Measurements from ENCODE around the gene BLTP3A. TPM values are rescaled to one million over a fixed set of nuclear protein-coding genes. Genes with fewer than 3 reads are reported as not detected.

BLTP3A gene
- total and polyA plus RNA-seq, 2 of the 13 experiments (the other 11 are each of a cell fraction or from before 2014, with no cell fraction given) = 22.1 to 24.0 TPM

DNA sequence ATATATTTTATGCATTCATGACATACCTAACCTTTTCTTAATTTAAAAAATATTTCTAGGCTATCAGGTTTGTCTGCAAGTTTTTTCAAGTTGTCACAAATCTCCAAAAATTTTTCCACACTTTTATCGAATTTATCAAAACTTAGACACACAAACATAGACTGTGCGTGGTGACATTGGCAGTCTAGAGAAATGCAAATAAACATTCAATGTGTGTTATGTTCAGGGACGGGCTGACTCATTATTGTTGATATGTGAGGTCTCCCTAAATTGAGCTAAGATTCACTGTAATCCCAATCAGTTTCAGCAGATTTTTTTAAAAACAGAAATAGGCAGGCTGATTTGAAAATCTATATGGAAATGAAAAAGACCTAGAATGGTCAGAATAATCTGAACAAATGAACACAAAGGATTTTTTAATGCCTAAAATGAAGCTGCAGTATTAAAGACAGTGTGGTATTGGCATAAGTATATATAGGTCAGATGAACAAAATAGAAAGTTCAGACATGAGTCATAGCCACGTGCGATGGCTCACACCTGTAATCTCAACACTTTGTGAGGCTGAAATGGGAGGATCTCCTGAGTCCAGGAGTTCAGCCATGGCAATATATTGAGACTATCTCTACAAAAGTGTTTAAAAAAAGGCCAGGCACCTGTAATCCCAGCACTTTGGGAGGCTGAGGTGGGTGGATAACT lies 19.2 kb downstream of the BLTP3A start (continued):
- TF ChIP-seq KLF12 (CRISPR knock-in tag; IDR thresholded peaks at IDR 0.05; ENCODE audit: borderline replicate concordance) = no peak
- TF ChIP-seq, protein P1, sequence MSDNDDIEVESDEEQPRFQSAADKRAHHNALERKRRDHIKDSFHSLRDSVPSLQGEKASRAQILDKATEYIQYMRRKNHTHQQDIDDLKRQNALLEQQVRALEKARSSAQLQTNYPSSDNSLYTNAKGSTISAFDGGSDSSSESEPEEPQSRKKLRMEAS (IDR thresholded peaks at IDR 0.05) = 0 out of 2 replicates have a peak, but pooled peaks have one; percentile 21
- peak; percentile 91 for TF ChIP-seq BHLHE40 (IDR thresholded peaks at IDR 0.05; ENCODE audit: low read length)
- peak; percentile 87 for TF ChIP-seq FOSL2 (CRISPR knock-in tag; IDR thresholded peaks at IDR 0.05)
- TF ChIP-seq, protein P2, sequence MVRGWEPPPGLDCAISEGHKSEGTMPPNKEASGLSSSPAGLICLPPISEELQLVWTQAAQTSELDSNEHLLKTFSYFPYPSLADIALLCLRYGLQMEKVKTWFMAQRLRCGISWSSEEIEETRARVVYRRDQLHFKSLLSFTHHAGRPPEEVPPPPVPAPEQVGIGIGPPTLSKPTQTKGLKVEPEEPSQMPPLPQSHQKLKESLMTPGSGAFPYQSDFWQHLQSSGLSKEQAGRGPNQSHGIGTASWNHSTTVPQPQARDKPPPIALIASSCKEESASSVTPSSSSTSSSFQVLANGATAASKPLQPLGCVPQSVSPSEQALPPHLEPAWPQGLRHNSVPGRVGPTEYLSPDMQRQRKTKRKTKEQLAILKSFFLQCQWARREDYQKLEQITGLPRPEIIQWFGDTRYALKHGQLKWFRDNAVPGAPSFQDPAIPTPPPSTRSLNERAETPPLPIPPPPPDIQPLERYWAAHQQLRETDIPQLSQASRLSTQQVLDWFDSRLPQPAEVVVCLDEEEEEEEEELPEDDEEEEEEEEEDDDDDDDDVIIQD (CRISPR knock-in tag; IDR thresholded peaks at IDR 0.05; ENCODE audit: low read depth) = 0 out of 2 replicates have a peak, but pooled peaks have one; percentile 21
- TF ChIP-seq TBX3 (IDR thresholded peaks at IDR 0.05; ENCODE audit: borderline replicate concordance) = peak; percentile 44; the same call in 1 of the 2 replicates

DNA sequence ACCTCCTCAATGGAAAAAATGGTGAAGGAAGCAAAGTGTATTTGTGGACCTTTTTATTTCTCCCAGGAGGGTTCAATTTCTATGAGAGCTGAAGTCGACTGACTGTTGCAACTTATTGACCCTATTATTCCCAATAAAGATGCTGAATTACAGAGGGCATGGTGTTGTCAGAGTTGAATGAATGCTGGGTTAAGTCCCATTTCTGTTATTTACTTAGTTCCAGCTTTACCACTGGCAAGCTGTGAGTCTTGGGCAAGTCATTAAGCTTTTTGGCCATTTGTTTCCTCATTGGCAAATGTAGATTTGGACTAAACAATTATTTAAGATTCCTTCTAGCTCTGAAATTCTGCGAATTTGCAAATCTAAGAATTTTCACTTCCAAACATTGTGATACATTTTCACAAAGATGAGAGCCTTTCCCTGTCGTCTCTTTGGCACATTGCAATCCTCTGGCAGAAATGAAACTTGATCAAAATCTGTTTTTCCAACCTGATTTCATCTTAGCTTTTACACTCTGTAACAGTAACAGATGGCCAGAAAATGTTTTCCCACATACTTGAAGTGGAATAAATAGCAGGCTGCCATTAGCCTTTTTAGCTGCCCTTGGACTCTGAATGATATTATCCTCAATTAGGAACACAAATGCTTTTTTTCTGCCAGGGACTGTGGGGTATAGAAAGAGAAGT lies 21.3 kb downstream of the BLTP3A start:
- DNase-seq (ENCODE audit: low spot score) = no peak
- ChIA-PET CTCF (ENCODE audit: low intra/inter-chr PET ratio, low total read pairs) (no interaction called here), POLR2A (interaction anchor here (1.5 kb wide), 1 partner anchor 22 kb away, joined by 3 read pairs; no protein-coding TSS in a partner anchor)
- in situ Hi-C loops (cut with HindIII; ENCODE audit: extremely low pct_ligation_motif_present, low pct_unique_long_range_greater_than_20kb) = no loop called here
- intact Hi-C loops (cut with micrococcal nuclease; ENCODE audit: unreplicated experiment) = no loop called here
- 94% methylated on average over 3 of the region's 3 CpGs for WGBS (ENCODE audit: low lambda C conversion rate)
- no peak for FAIRE-seq
- no TSS peak for BruUV-seq (replicated peaks)
- no peak overlapping the region for H3K27ac ChIP-seq (ENCODE audit: extremely low read length, insufficient read depth, low read length)
- no peak overlapping the region for H2AFZ ChIP-seq (ENCODE audit: low read length)
- H3K36me3 ChIP-seq (replicated peaks in 1 of 2; ENCODE audit: control insufficient read depth in 1 of 2, insufficient read depth in 2 of 2, low read length in 2 of 2) = peaks cover 4% of the 10 kb centered on the region in 2 experiments; a peak in 3 of 5 replicates
- no peaks in the 10 kb centered on the region for H3K27me3 ChIP-seq (ENCODE audit: control insufficient read depth in 1 of 2, insufficient read depth in 2 of 2, low read length in 2 of 2)
- no peak overlapping the region for H3K4me3 ChIP-seq (replicated peaks in 1 of 3; ENCODE audit: insufficient read depth in 1 of 3, low read depth in 2 of 3, low read length in 3 of 3)
- no peaks in the 10 kb centered on the region for H3K9me3 ChIP-seq (ENCODE audit: low read length)
- ATAC-seq = no peak
- peaks cover 38% of the 10 kb centered on the region for H3K4me1 ChIP-seq (ENCODE audit: insufficient read depth, low read length)
- no peak overlapping the region for H3K4me2 ChIP-seq (ENCODE audit: low read depth, low read length)
- TF ChIP-seq, protein P3, sequence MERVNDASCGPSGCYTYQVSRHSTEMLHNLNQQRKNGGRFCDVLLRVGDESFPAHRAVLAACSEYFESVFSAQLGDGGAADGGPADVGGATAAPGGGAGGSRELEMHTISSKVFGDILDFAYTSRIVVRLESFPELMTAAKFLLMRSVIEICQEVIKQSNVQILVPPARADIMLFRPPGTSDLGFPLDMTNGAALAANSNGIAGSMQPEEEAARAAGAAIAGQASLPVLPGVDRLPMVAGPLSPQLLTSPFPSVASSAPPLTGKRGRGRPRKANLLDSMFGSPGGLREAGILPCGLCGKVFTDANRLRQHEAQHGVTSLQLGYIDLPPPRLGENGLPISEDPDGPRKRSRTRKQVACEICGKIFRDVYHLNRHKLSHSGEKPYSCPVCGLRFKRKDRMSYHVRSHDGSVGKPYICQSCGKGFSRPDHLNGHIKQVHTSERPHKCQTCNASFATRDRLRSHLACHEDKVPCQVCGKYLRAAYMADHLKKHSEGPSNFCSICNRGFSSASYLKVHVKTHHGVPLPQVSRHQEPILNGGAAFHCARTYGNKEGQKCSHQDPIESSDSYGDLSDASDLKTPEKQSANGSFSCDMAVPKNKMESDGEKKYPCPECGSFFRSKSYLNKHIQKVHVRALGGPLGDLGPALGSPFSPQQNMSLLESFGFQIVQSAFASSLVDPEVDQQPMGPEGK (CRISPR knock-in tag; IDR thresholded peaks at IDR 0.05) = no peak
- peaks cover 82% of the 10 kb centered on the region for H3K79me2 ChIP-seq (ENCODE audit: insufficient read depth, low read length)
- no peak overlapping the region for H3K9ac ChIP-seq (ENCODE audit: insufficient read depth, low read depth, low read length)
- peaks cover 27% of the 10 kb centered on the region for H4K20me1 ChIP-seq (ENCODE audit: insufficient read depth, low read length)

Measured in HepG2 (cell line).